GM21825 (cell line): ENCODE results near the gene DPYD.
"Not testable (repeated sequence)": the region's sequence is repeated elsewhere in the genome, so short reads cannot be mapped to it uniquely, and the experiment has no call there.

Experiments
- ATAC-seq: cut with Tn5 transposase; IDR thresholded peaks from one replicate; pipeline ENCODE4 v1.9.1; 2021; ENCODE audit warnings: mild to moderate bottlenecking, moderate library complexity; ENCODE audit not compliant: unreplicated experiment

Gene DPYD

GRCh38 chr1:97379387-97380075, 541.3 kb downstream of the DPYD start:
- no peak for ATAC-seq

- no peak for ATAC-seq
Observed at GRCh38 chr1:97378596-97378995, 542.2 kb downstream of the DPYD start.

- no peak for ATAC-seq
Observed at GRCh38 chr1:97377432-97378034, 543.3 kb downstream of the DPYD start.

- ATAC-seq = no peak
Observed at GRCh38 chr1:97373000-97373399, 547.8 kb downstream of the DPYD start.

GRCh38 chr1:97372531-97372930, 548.3 kb downstream of the DPYD start:
- no peak for ATAC-seq

GRCh38 chr1:97368296-97368695, 552.5 kb downstream of the DPYD start:
- ATAC-seq = no peak

- no peak for ATAC-seq
Observed at GRCh38 chr1:97366984-97367383, 553.9 kb downstream of the DPYD start.

GRCh38 chr1:97365026-97365425, 555.8 kb downstream of the DPYD start:
- ATAC-seq = no peak

- ATAC-seq = no peak
Observed at GRCh38 chr1:97364086-97364485, 556.7 kb downstream of the DPYD start.

- ATAC-seq = no peak
Observed at GRCh38 chr1:97356309-97356708, 564.5 kb downstream of the DPYD start.

- ATAC-seq = no peak
Observed at GRCh38 chr1:97352936-97353382, 567.9 kb downstream of the DPYD start.

GRCh38 chr1:97351846-97352245, 569.0 kb downstream of the DPYD start:
- no peak for ATAC-seq

GRCh38 chr1:97350662-97351061, 570.2 kb downstream of the DPYD start:
- ATAC-seq = no peak

GRCh38 chr1:97350241-97350640, 570.6 kb downstream of the DPYD start:
- no peak for ATAC-seq

- not testable (repeated sequence) for ATAC-seq
Observed at GRCh38 chr1:97349794-97350193, 571.0 kb downstream of the DPYD start.

- no peak for ATAC-seq
Observed at GRCh38 chr1:97348599-97349265, 572.1 kb downstream of the DPYD start.

GRCh38 chr1:97340951-97341350, 579.9 kb downstream of the DPYD start:
- ATAC-seq = no peak

GRCh38 chr1:97338347-97338746, 582.5 kb downstream of the DPYD start:
- ATAC-seq = no peak

- no peak for ATAC-seq
Observed at GRCh38 chr1:97337250-97338030, 583.4 kb downstream of the DPYD start.

GRCh38 chr1:97334454-97334853, 586.4 kb downstream of the DPYD start:
- ATAC-seq = no peak

- ATAC-seq = no peak
Observed at GRCh38 chr1:97332716-97333115, 588.1 kb downstream of the DPYD start.
